ENCODE results near the gene CMKLR1. TPM values are rescaled to one million over a fixed set of nuclear protein-coding genes. Genes with fewer than 3 reads are reported as not detected.

Gene CMKLR1
- total and polyA plus RNA-seq, 2 donors (not counting 3 experiments of a cell fraction or from before 2014, with no cell fraction given): 0.61 TPM; not detected in 1

GRCh38 chr12:108358580-108358965 lies 19.5 kb upstream of the CMKLR1 start:
- FAIRE-seq (no peak), DNase-seq (ENCODE audit: low read depth, low spot score) (no peak)
- H3K4me3 ChIP-seq (replicated peaks in 1 of 3; ENCODE audit: insufficient read depth in 1 of 3, low read depth in 1 of 3, low read length in 3 of 3): no peak overlapping the region
- ChIA-PET POLR2A (no interaction called here), CTCF (no interaction called here)
- no peaks in the 10 kb centered on the region for H3K27me3 ChIP-seq (ENCODE audit: control insufficient read depth in 2 of 2, insufficient read depth in 2 of 2, low read length in 2 of 2)
- BruUV-seq (replicated peaks): no TSS peak
- no peak overlapping the region for H3K27ac ChIP-seq (ENCODE audit: insufficient read depth, low read depth, low read length)
- H3K9me3 ChIP-seq (replicated peaks; ENCODE audit: control insufficient read depth, insufficient read depth, low read length): no peaks in the 10 kb centered on the region
- H3K9ac ChIP-seq (replicated peaks; ENCODE audit: extremely low read depth, insufficient read depth, low read length): no peak overlapping the region
- intact Hi-C loops (cut with micrococcal nuclease) (no loop called here), dilution Hi-C loops (cut with MboI; ENCODE audit: extremely low pct_ligation_motif_present, low sequenced_read_pairs) (no loop called here)
- TF ChIP-seq FOS (IDR thresholded peaks at IDR 0.05; ENCODE audit: borderline replicate concordance, insufficient read depth, low read length) (no peak), MYC (IDR thresholded peaks at IDR 0.05; ENCODE audit: low read depth, low read length) (no peak), POLR2A (IDR thresholded peaks at IDR 0.05; ENCODE audit: low read depth, low read length) (no peak), GATA2 (IDR thresholded peaks at IDR 0.05; ENCODE audit: insufficient read depth, insufficient read length, low read depth, low read length) (no peak), POLR2AphosphoS5 (IDR thresholded peaks at IDR 0.05; ENCODE audit: insufficient read depth, low read depth, low read length) (no peak), CTCF (IDR thresholded peaks at IDR 0.05; ENCODE audit: extremely low read depth in 1 of 2, insufficient read depth in 1 of 2, low read depth in 1 of 2, low read length in 2 of 2) (no peak), EZH2 (IDR thresholded peaks at IDR 0.05; ENCODE audit: borderline replicate concordance, low read depth, low read length, severe bottlenecking) (no peak), JUN (IDR thresholded peaks at IDR 0.05; ENCODE audit: borderline replicate concordance, insufficient read depth, insufficient read length, low read depth) (no peak)
- TF ChIP-seq, protein P1, sequence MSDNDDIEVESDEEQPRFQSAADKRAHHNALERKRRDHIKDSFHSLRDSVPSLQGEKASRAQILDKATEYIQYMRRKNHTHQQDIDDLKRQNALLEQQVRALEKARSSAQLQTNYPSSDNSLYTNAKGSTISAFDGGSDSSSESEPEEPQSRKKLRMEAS (IDR thresholded peaks at IDR 0.05; ENCODE audit: insufficient read depth, insufficient read length): no peak
- no peaks in the 10 kb centered on the region for H3K9me1 ChIP-seq (replicated peaks; ENCODE audit: control insufficient read depth, extremely low read depth, insufficient read depth, low read length)
- no peak overlapping the region for H3K4me2 ChIP-seq (ENCODE audit: insufficient read depth, low read length)
- H3K36me3 ChIP-seq (ENCODE audit: control insufficient read depth in 2 of 2, extremely low read depth in 1 of 2, insufficient read depth in 2 of 2, low read length in 2 of 2): no peaks in the 10 kb centered on the region
- no peaks in the 10 kb centered on the region for H3K79me2 ChIP-seq (ENCODE audit: control insufficient read depth, insufficient read depth, low read length)
- no peaks in the 10 kb centered on the region for H4K20me1 ChIP-seq (replicated peaks; ENCODE audit: control insufficient read depth, extremely low read depth, insufficient read depth, low read length)
- no peaks in the 10 kb centered on the region for H3K4me1 ChIP-seq (ENCODE audit: control insufficient read depth, extremely low read depth, insufficient read depth, low read length)
- H2AFZ ChIP-seq (ENCODE audit: low read depth, low read length): no peak overlapping the region
